Right atrium auricular region (tissue), 2 donors: Measurements from ENCODE around the gene CAMK1D. TPM values are rescaled to one million over a fixed set of nuclear protein-coding genes. Genes with fewer than 3 reads are reported as not detected.

Experiments
- DNase-seq: peaks from one replicate; pipeline ENCODE4 v3.0.0-alpha.2; 2019; ENCODE audit warnings: low spot score
- H3K27ac ChIP-seq, 2 donors: fragments of 200-600 bp; sonication (generic); 1 replicate in 1 of 2; 2 replicates in 1 of 2; pipeline ENCODE4 v1.5.1; 2016 to 2019
- H3K27me3 ChIP-seq, 2 donors: fragments of 200-600 bp; sonication (generic); one replicate each; pipeline versions ENCODE4 v1.5.1 to v1.6.0; 2017 to 2019
- H3K36me3 ChIP-seq: fragments of 200-600 bp; sonication (generic); one replicate; pipeline ENCODE4 v1.5.1; 2016
- H3K4me1 ChIP-seq, 2 donors: fragments of 200-600 bp; sonication (generic); one replicate each; pipeline versions ENCODE4 v1.5.1 to v1.6.0; 2017 to 2019
- H3K4me3 ChIP-seq, 2 donors: fragments of 200-600 bp; sonication (generic); 1 replicate in 1 of 2; 2 replicates in 1 of 2; pipeline ENCODE4 v1.5.1; 2017 to 2019; ENCODE audit warnings: mild to moderate bottlenecking in 1 of 2, moderate library complexity in 1 of 2
- H3K9me3 ChIP-seq, 2 donors: fragments of 200-600 bp; sonication (generic); one replicate each; pipeline ENCODE4 v1.5.1; 2019
- CTCF ChIP-seq, 2 donors: fragments of 200-600 bp; sonication (generic); IDR thresholded peaks; one replicate each; pipeline ENCODE4 v1.5.1; 2019; ENCODE audit warnings: antibody characterized with exemption in 2 of 2
- total RNA-seq, 2 donors: library from RNA; depleted of rRNA; stranded (reverse); fragments of >200 nt; gene quantifications; one replicate each; pipeline ENCODE4 v1.1.0, GENCODE V29; 2016

CAMK1D gene
- total RNA-seq, 2 donors from 2014 or later = 24.5 to 27.2 TPM

DNA sequence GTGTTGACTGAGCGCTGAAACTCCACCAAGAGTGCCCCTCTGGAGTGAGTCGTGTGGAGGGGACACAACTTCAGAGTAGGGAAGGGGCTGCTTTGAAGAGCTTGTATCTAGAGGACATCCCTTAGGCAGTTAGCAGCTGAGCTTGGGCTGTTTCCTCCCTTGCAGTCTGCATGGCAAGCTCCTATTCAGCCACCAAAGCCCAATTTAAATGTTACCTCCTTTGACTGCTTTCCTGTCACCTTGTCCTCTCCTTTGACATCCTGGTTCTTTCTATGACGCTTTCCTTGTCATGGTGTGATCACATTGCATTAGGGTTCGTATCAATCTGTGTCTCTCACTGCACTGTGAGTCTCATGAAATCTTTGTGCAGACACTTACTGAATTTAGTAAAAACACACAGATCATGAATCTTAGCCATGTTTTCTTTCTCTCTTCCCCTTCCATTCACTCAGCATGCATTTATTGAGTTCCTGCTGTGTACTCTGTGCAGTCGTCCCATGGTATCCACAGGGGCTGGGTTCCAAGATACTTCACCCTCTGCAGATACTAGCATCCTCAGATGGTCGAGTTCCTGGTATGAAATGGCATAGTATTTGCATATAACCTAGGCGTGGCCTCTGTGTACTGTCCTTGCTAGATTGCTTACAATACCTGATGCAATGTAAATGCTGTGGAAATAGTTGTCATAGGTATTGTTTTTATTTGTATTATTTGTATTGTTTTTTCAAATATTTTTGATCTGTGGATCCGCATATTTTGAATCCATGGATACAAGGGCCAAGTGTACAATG is 423.6 kb downstream of the CAMK1D start:
- H3K27me3 ChIP-seq = no peaks in the 10 kb centered on the region
- peaks cover 0 to 6% of the 10 kb centered on the region in 2 donors for H3K4me1 ChIP-seq
- peaks cover 10% of the 10 kb centered on the region for H3K36me3 ChIP-seq
- TF ChIP-seq CTCF (IDR thresholded peaks at IDR 0.05) = no peak
- H3K4me3 ChIP-seq = no peak overlapping the region
- no peak overlapping the region for H3K27ac ChIP-seq
- no peak for DNase-seq
- H3K9me3 ChIP-seq = no peaks in the 10 kb centered on the region

GRCh38 chr10:12774204-12774894 is 425.0 kb downstream of the CAMK1D start:
- no peaks in the 10 kb centered on the region for H3K27me3 ChIP-seq
- H3K4me3 ChIP-seq = no peak overlapping the region
- peaks cover 0 to 9% of the 10 kb centered on the region in 2 donors for H3K4me1 ChIP-seq
- no peaks in the 10 kb centered on the region for H3K9me3 ChIP-seq
- H3K36me3 ChIP-seq = peaks cover 10% of the 10 kb centered on the region
- no peak overlapping the region for H3K27ac ChIP-seq
- no peak for TF ChIP-seq CTCF (IDR thresholded peaks at IDR 0.05)
- DNase-seq = no peak

- no peak for DNase-seq
- Histone ChIP-seq H3K4me3 (no peak overlapping the region), H3K36me3 (no peaks in the 10 kb centered on the region), H3K4me1 (peaks cover 0 to 19% of the 10 kb centered on the region in 2 donors), H3K27ac (peak overlapping the region; percentile 44 to 59), H3K9me3 (no peaks in the 10 kb centered on the region), H3K27me3 (no peaks in the 10 kb centered on the region)
- no peak for TF ChIP-seq CTCF (IDR thresholded peaks at IDR 0.05)
Observed at GRCh38 chr10:12777840-12778585, 428.7 kb downstream of the CAMK1D start.

DNA sequence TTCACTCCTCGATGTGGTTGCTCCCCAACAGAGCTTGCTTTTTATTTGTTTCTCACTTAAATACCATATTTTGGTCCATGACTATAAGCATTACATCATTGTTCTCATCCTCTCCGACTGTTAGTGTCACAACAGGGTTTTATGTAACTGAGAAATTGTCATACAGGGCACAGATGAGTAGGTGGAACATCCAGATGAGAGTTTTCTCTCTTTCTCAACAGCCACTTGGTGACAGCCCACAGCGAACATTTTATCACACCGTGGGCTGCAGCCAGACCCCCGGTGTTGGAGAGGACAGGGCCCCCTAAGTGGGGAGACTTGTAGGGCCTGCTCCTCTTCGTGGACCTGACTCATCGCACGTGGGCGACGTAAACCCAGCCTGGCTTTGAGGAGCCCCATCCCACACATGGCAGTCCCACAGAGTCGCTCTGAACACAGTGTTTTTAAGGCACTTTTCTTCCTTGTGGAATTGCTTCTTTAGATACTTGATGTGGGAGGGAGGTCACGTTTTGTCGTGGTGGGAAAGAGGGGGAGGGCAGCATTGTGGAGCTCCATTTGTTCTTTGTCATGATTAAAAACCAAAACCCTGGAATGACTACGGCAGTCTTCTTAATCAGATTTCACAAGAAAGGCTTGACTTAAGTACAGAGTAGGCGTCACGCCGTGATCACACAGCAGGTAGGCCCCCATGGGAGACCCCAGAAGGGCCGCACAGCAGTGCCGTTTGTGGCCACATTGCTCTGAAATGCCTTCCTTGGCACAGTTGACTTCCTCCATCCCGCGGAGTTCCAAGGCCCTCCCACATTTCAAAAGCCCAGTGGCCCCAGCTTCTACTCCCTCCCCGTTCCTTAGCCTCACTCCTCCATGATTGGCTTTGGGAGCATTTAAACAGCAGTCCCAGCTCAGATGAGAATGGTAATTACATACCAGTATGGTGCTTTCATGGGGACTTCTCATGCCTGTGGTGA is 431.6 kb downstream of the CAMK1D start:
- no peak for DNase-seq
- TF ChIP-seq CTCF (IDR thresholded peaks at IDR 0.05) = no peak
- H3K27me3 ChIP-seq = no peaks in the 10 kb centered on the region

GRCh38 chr10:12781976-12782375 is 432.6 kb downstream of the CAMK1D start:
- Histone ChIP-seq H3K27ac (no peak overlapping the region), H3K4me1 (peaks cover 0 to 19% of the 10 kb centered on the region in 2 donors), H3K4me3 (no peak overlapping the region), H3K9me3 (no peaks in the 10 kb centered on the region), H3K27me3 (no peaks in the 10 kb centered on the region), H3K36me3 (no peaks in the 10 kb centered on the region)
- TF ChIP-seq CTCF (IDR thresholded peaks at IDR 0.05) = no peak
- no peak for DNase-seq

More for the DNA sequence above, 431.6 kb downstream of the CAMK1D start:
- no peaks in the 10 kb centered on the region for H3K9me3 ChIP-seq
- H3K36me3 ChIP-seq = no peaks in the 10 kb centered on the region
- H3K27ac ChIP-seq = no peak overlapping the region
- H3K4me1 ChIP-seq = peaks cover 0 to 19% of the 10 kb centered on the region in 2 donors
- no peak overlapping the region for H3K4me3 ChIP-seq
